Coronary artery (tissue), 2 donors: ENCODE results near the gene LPCAT2.

Source experiments
- DNase-seq: peaks from one replicate; pipeline ENCODE4 v3.0.0-alpha.2; 2017; ENCODE audit warnings: low spot score
- H3K27ac ChIP-seq, 2 donors: fragments of 200-600 bp; sonication (generic); one replicate each; pipeline ENCODE4 v1.5.1; 2016 to 2019
- H3K4me3 ChIP-seq: fragments of 200-600 bp; sonication (generic); 2 replicates; pipeline ENCODE4 v1.5.1; 2016; ENCODE audit warnings: mild to moderate bottlenecking, moderate library complexity
- CTCF ChIP-seq: fragments of 200-600 bp; sonication (generic); IDR thresholded peaks from one replicate; pipeline ENCODE4 v1.5.1; 2019; ENCODE audit warnings: antibody characterized with exemption

Gene LPCAT2

GRCh38 chr16:55621771-55622170 lies 112.9 kb downstream of the LPCAT2 start:
- Histone ChIP-seq H3K27ac (no peak overlapping the region), H3K4me3 (no peak overlapping the region)
- no peak for DNase-seq
- no peak for TF ChIP-seq CTCF

GRCh38 chr16:55622272-55622671 lies 113.4 kb downstream of the LPCAT2 start:
- no peak for TF ChIP-seq CTCF
- no peak for DNase-seq
- no peak overlapping the region for H3K4me3 ChIP-seq
- no peak overlapping the region for H3K27ac ChIP-seq

- Histone ChIP-seq H3K4me3 (no peak overlapping the region), H3K27ac (no peak overlapping the region)
- no peak for TF ChIP-seq CTCF
- no peak for DNase-seq
Observed at GRCh38 chr16:55622930-55623561, 114.2 kb downstream of the LPCAT2 start.

- Histone ChIP-seq H3K27ac (no peak overlapping the region), H3K4me3 (no peak overlapping the region)
- DNase-seq = no peak
- no peak for TF ChIP-seq CTCF
Observed at GRCh38 chr16:55623640-55624039, 114.8 kb downstream of the LPCAT2 start.

- TF ChIP-seq CTCF = no peak
- H3K27ac ChIP-seq = no peak overlapping the region
- H3K4me3 ChIP-seq = no peak overlapping the region
- DNase-seq = no peak
Observed at GRCh38 chr16:55624696-55625095, 115.8 kb downstream of the LPCAT2 start.

- TF ChIP-seq CTCF = no peak
- Histone ChIP-seq H3K4me3 (no peak overlapping the region), H3K27ac (no peak overlapping the region)
- DNase-seq = no peak
Observed at GRCh38 chr16:55625843-55626242, 117.0 kb downstream of the LPCAT2 start.

- no peak for TF ChIP-seq CTCF
- Histone ChIP-seq H3K27ac (no peak overlapping the region), H3K4me3 (no peak overlapping the region)
- DNase-seq = no peak
Observed at GRCh38 chr16:55628306-55628968, 119.6 kb downstream of the LPCAT2 start.
